ENCODE measurements around the gene ZC3H18.
A peak's percentile ranks its signal among the peaks of the same experiment; 100 is the strongest.

Gene ZC3H18

GRCh38 chr16:88569985-88570690 is at the start of gene ZC3H18:
Gene ZC3H18 (plus strand): TSS chr16:88570403. CDS start chr16:88577124, 6,721 bp downstream.
- DNase-seq (ENCODE audit: low spot score) = peak; percentile 94

- no peak for DNase-seq (ENCODE audit: low spot score)
Observed at GRCh38 chr16:88521674-88522073, 48.5 kb upstream of the ZC3H18 start.

- no peak for DNase-seq (ENCODE audit: low spot score)
Observed at GRCh38 chr16:88522276-88522949, 47.8 kb upstream of the ZC3H18 start.

- no peak for DNase-seq (ENCODE audit: low spot score)
Observed at GRCh38 chr16:88523309-88524161, 46.7 kb upstream of the ZC3H18 start.

- DNase-seq (ENCODE audit: low spot score) = no peak
Observed at GRCh38 chr16:88524274-88524972, 45.8 kb upstream of the ZC3H18 start.

- DNase-seq (ENCODE audit: low spot score) = no peak
Observed at GRCh38 chr16:88524973-88525662, 45.1 kb upstream of the ZC3H18 start.

GRCh38 chr16:88525663-88525990 is 44.6 kb upstream of the ZC3H18 start:
- DNase-seq (ENCODE audit: low spot score) = no peak

- DNase-seq (ENCODE audit: low spot score) = no peak
Observed at GRCh38 chr16:88526008-88526905, 43.9 kb upstream of the ZC3H18 start.

GRCh38 chr16:88526906-88527185 is 43.4 kb upstream of the ZC3H18 start:
- no peak for DNase-seq (ENCODE audit: low spot score)

GRCh38 chr16:88527186-88527936 is 42.8 kb upstream of the ZC3H18 start:
- no peak for DNase-seq (ENCODE audit: low spot score)

GRCh38 chr16:88527937-88528743 is 42.1 kb upstream of the ZC3H18 start:
- no peak for DNase-seq (ENCODE audit: low spot score)

GRCh38 chr16:88528902-88529318 is 41.3 kb upstream of the ZC3H18 start:
- DNase-seq (ENCODE audit: low spot score) = no peak

- no peak for DNase-seq (ENCODE audit: low spot score)
Observed at GRCh38 chr16:88529596-88529995, 40.6 kb upstream of the ZC3H18 start.

GRCh38 chr16:88530051-88530857 is 39.9 kb upstream of the ZC3H18 start:
- no peak for DNase-seq (ENCODE audit: low spot score)

GRCh38 chr16:88530858-88531203 is 39.4 kb upstream of the ZC3H18 start:
- DNase-seq (ENCODE audit: low spot score) = no peak

- no peak for DNase-seq (ENCODE audit: low spot score)
Observed at GRCh38 chr16:88531346-88531745, 38.9 kb upstream of the ZC3H18 start.

GRCh38 chr16:88531931-88532433 is 38.2 kb upstream of the ZC3H18 start:
- DNase-seq (ENCODE audit: low spot score) = no peak

Measured in pons (tissue), 1 donor.